AG09319 (cell line): ENCODE results near the gene CCSER1.
"Not testable (repeated sequence)": the region's sequence is repeated elsewhere in the genome, so short reads cannot be mapped to it uniquely, and the experiment has no call there.

Experiments used
- DNase-seq: peaks from one replicate; pipeline ENCODE4 v3.0.0-alpha.2; 2010; ENCODE audit warnings: low read depth; ENCODE audit errors: extremely low read depth
- TF ChIP-seq, protein P1 (sequence below): IDR thresholded peaks from 2 replicates; pipeline ENCODE4 v1.5.1; 2011; ENCODE audit warnings: low read depth, mild to moderate bottlenecking, inconsistent platforms, low read length, moderate library complexity

CCSER1 gene

DNA sequence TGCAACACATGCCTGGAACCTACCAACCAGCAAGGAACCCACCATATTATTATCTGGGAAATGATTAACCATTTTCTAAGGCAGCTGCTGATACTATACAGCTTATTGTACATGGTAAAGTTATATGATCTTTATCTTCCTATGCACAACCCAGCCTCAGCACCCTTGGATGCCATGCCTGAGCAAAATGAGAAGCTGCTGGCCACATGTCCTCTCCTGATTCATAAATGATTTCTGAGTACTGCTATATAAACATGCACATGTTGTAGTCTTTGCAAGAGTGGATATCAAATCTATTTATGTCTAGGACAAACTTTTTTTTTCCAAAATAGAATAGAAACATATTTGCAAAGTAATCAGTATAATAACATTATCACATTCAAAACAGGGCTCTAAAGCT, 1043.6 kb downstream of the CCSER1 start:
- no peak for DNase-seq
- TF ChIP-seq, protein P1, sequence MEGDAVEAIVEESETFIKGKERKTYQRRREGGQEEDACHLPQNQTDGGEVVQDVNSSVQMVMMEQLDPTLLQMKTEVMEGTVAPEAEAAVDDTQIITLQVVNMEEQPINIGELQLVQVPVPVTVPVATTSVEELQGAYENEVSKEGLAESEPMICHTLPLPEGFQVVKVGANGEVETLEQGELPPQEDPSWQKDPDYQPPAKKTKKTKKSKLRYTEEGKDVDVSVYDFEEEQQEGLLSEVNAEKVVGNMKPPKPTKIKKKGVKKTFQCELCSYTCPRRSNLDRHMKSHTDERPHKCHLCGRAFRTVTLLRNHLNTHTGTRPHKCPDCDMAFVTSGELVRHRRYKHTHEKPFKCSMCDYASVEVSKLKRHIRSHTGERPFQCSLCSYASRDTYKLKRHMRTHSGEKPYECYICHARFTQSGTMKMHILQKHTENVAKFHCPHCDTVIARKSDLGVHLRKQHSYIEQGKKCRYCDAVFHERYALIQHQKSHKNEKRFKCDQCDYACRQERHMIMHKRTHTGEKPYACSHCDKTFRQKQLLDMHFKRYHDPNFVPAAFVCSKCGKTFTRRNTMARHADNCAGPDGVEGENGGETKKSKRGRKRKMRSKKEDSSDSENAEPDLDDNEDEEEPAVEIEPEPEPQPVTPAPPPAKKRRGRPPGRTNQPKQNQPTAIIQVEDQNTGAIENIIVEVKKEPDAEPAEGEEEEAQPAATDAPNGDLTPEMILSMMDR = no peak

DNA sequence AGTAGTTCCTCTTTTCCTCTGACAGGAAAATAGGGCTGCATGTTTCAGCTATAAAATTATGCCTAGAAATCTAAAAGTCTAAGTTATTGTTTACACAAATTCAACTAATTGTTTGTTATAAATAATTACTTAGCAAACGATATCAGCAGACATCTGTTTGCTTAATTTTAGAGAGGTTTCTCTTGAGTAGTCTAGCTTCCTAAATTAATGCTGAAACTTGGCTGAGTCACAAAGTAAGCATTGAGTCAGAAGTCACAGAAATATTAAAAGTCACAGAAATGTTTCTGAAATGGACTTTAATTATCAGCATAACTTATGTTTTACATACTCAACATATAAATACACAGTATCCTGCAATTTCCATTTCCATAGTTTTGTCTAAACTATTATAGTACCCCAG, 1044.0 kb downstream of the CCSER1 start:
- TF ChIP-seq, protein P1 = no peak
- no peak for DNase-seq

DNA sequence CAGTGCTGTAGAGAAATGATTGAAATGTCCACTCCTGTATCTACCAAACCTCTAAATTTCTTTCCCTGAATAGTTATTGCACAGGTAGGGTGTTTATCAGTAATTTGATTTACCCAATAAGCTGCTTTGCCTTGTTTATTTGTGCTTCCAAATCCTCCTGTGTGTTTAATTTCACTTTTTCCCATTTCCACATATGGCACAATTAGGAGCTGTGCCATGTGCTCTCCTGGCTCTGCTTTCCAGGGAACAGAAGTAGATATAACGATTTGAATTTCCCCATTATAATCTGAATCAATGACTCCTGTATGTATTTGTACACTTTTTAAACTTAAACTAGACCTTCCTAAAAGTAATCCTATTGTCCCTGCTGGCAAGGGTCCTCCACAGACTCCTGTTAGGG, 1057.9 kb downstream of the CCSER1 start:
- not testable (repeated sequence) for DNase-seq

- TF ChIP-seq, protein P1 = no peak
Measured at GRCh38 chr4:91198951-91199350, 1071.8 kb downstream of the CCSER1 start.

GRCh38 chr4:91207535-91207934, 1080.3 kb downstream of the CCSER1 start:
- TF ChIP-seq, protein P1 = no peak

More at GRCh38 chr4:91198951-91199350, 1071.8 kb downstream of the CCSER1 start:
- no peak for DNase-seq

GRCh38 chr4:91212211-91212610, 1085.0 kb downstream of the CCSER1 start:
- DNase-seq = no peak
- TF ChIP-seq, protein P1 = no peak

More at GRCh38 chr4:91207535-91207934, 1080.3 kb downstream of the CCSER1 start:
- DNase-seq = no peak

DNA sequence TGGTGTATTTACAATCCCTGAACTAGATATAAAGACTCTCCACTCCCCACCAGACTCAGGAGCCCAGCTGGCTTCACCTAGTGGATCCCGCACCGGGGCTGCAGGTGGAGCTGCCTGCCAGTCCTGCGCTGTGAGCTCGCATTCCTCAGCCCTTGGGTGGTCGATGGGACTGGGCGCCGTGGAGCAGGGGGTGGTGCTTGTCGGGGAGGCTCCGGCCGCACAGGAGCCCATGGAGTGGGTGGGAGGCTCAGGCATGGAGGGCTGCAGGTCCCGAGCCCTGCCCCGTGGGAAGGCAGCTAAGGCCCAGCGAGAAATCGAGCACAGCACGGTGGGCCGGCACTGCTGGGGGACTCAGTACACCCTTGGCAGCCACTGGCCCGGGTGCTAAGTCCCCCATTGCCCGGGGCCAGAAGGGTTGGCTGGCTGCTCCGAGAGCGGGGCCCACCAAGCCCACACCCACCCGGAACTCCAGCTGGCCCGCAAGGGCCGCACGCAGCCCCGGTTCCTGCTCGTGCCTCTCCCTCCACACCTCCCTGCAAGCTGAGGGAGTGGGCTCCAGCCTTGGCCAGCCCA, 1090.7 kb downstream of the CCSER1 start:
- DNase-seq = not testable (repeated sequence)

DNA sequence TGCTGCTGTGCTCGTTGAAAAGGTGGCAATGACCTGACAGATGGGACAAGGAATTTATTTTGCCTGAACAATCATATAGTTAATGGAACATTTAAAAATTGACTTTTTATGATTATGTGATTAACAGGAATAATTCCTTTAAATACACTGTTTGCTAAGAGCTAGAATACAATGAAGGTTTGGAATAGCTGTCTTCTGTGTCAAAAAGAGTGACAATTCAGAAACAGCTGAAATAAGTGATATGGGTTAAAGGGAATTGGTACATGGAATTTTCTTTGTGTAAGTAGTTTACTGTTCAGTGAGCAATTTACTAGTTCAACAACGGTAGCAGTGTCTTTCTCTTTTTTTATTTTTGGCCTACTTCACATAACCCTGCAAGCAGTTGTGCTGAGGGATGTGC, 1093.1 kb downstream of the CCSER1 start:
- TF ChIP-seq, protein P1 = no peak
- no peak for DNase-seq
